GM18909 (cell line): ENCODE results near the gene CCDC61.

Experiments used
- ATAC-seq: cut with Tn5 transposase; IDR thresholded peaks from one replicate; pipeline ENCODE4 v1.9.1; 2021; ENCODE audit warnings: mild to moderate bottlenecking; ENCODE audit not compliant: unreplicated experiment, poor library complexity

The CCDC61 gene

GRCh38 chr19:46014941-46015686, 19.8 kb downstream of the CCDC61 start:
- ATAC-seq = no peak

- ATAC-seq = peak; percentile 25
Observed at GRCh38 chr19:46015687-46016425, 20.6 kb downstream of the CCDC61 start.

GRCh38 chr19:46016426-46017094, 21.3 kb downstream of the CCDC61 start:
- peak; percentile 64 for ATAC-seq

GRCh38 chr19:46017095-46017429, 21.8 kb downstream of the CCDC61 start:
- ATAC-seq = peak; percentile 15

GRCh38 chr19:46017874-46018675, 22.8 kb downstream of the CCDC61 start:
- no peak for ATAC-seq

GRCh38 chr19:46018729-46019251, 23.5 kb downstream of the CCDC61 start:
- ATAC-seq = no peak

- ATAC-seq = no peak
Observed at GRCh38 chr19:46019270-46019669, 24.0 kb downstream of the CCDC61 start.

GRCh38 chr19:46020819-46021125, 25.5 kb downstream of the CCDC61 start:
- ATAC-seq = no peak

GRCh38 chr19:46021531-46022041, 26.3 kb downstream of the CCDC61 start:
- no peak for ATAC-seq

GRCh38 chr19:46022061-46022430, 26.8 kb downstream of the CCDC61 start:
- ATAC-seq = no peak

- ATAC-seq = no peak
Observed at GRCh38 chr19:46022431-46023310, 27.4 kb downstream of the CCDC61 start, which contains the start of gene PGLYRP1. PGLYRP1 (minus strand) TSS chr19:46023053; CDS start chr19:46023021, 32 bp downstream.

- no peak for ATAC-seq
Observed at GRCh38 chr19:46023311-46023779, 28.1 kb downstream of the CCDC61 start.

GRCh38 chr19:46025835-46026234, 30.6 kb downstream of the CCDC61 start:
- ATAC-seq = no peak

- ATAC-seq = no peak
Observed at GRCh38 chr19:46030812-46031550, 35.7 kb downstream of the CCDC61 start.

- no peak for ATAC-seq
Observed at GRCh38 chr19:46031781-46032596, 36.7 kb downstream of the CCDC61 start.

- ATAC-seq = no peak
Observed at GRCh38 chr19:46032597-46033025, 37.3 kb downstream of the CCDC61 start.

GRCh38 chr19:46033401-46033800, 38.1 kb downstream of the CCDC61 start:
- no peak for ATAC-seq

- ATAC-seq = no peak
Observed at GRCh38 chr19:46035546-46035945, 40.3 kb downstream of the CCDC61 start.
